PC-3 (cell line): ENCODE measurements around the gene TTC28. TPM values are rescaled to one million over a fixed set of nuclear protein-coding genes. Genes with fewer than 3 reads are reported as not detected.

Source experiments
- ATAC-seq: fragments of 200-7000 bp; cut with Tn5 transposase; 2 replicates; pipeline ENCODE4 v1.9.1; 2020; ENCODE audit warnings: mild to moderate bottlenecking, moderate library complexity
- BruUV-seq: library from RNA; stranded (reverse); fragments of 400-500 nt; replicated peaks from 2 replicates; lab custom pipeline; 2021; lab: Mats Ljungman, UMichigan
- CTCF ChIA-PET: fragments of 300-600 bp; sonication (Branson Sonifier 250); formaldehyde crosslinking; loops from one replicate; lab custom pipeline; 2022; ENCODE audit warnings: antibody characterized with exemption; lab: Charles Lee
- POLR2A ChIA-PET: fragments of 300-600 bp; sonication (Branson Sonifier 250); formaldehyde crosslinking; loops from one replicate; lab custom pipeline; 2022; ENCODE audit warnings: antibody characterized with exemption; ENCODE audit not compliant: unreplicated experiment; lab: Charles Lee
- DNase-seq: peaks from one replicate; pipeline ENCODE4 v3.0.0-alpha.2; 2015
- H2AFZ ChIP-seq: fragments of 300-600 bp; sonication (generic); 2 replicates; pipeline ENCODE4 v1.6.0; 2016; ENCODE audit warnings: antibody characterized with exemption, low read length
- H3F3A ChIP-seq: fragments of 300-600 bp; sonication (generic); one replicate; pipeline ENCODE4 v1.6.0; 2017; ENCODE audit warnings: antibody characterized with exemption, low read length, control low read depth, mild to moderate bottlenecking; ENCODE audit not compliant: unreplicated experiment
- H3K27ac ChIP-seq: fragments of 300-600 bp; sonication (generic); 2 replicates; pipeline ENCODE4 v1.5.1; 2016; ENCODE audit warnings: mild to moderate bottlenecking, low read length
- H3K27me3 ChIP-seq: fragments of 300-600 bp; sonication (generic); 2 replicates; pipeline ENCODE4 v1.6.1; 2016; ENCODE audit warnings: low read length, mixed read lengths
- H3K36me3 ChIP-seq: fragments of 300-600 bp; sonication (generic); 2 replicates; pipeline ENCODE4 v1.6.1; 2016; ENCODE audit warnings: low read depth, mixed run types, low read length, mixed read lengths
- H3K4me1 ChIP-seq: fragments of 300-600 bp; sonication (generic); 2 replicates; pipeline ENCODE4 v1.5.1; 2016; ENCODE audit warnings: low read length; ENCODE audit not compliant: insufficient read depth
- H3K4me2 ChIP-seq: fragments of 300-600 bp; sonication (generic); 2 replicates; pipeline ENCODE4 v1.6.0; 2016; ENCODE audit warnings: low read length
- H3K4me3 ChIP-seq: fragments of 300-600 bp; sonication (generic); 2 replicates; pipeline ENCODE4 v1.5.1; 2016; ENCODE audit warnings: mild to moderate bottlenecking, low read length, mixed read lengths
- H3K79me2 ChIP-seq: fragments of 300-600 bp; sonication (generic); 2 replicates; pipeline ENCODE4 v1.6.1; 2017; ENCODE audit warnings: low read length, mixed read lengths
- H3K9ac ChIP-seq: fragments of 300-600 bp; sonication (generic); 2 replicates; pipeline ENCODE4 v1.6.0; 2016; ENCODE audit warnings: mild to moderate bottlenecking, low read length
- H3K9me2 ChIP-seq: fragments of 300-600 bp; sonication (generic); replicated peaks from 2 replicates; pipeline ENCODE4 v1.6.1; 2016; ENCODE audit warnings: mixed run types, low read length, mixed read lengths
- H3K9me3 ChIP-seq: fragments of 300-600 bp; sonication (generic); 2 replicates; pipeline ENCODE4 v1.6.1; 2016; ENCODE audit warnings: low read length, mixed read lengths
- H4K20me1 ChIP-seq: fragments of 300-600 bp; sonication (generic); 2 replicates; pipeline ENCODE4 v1.6.1; 2016; ENCODE audit warnings: low read length, mixed read lengths
- CTCF ChIP-seq: fragments of 300-600 bp; sonication (generic); conservative IDR thresholded peaks from 2 replicates; pipeline ENCODE4 v1.5.1; 2017; ENCODE audit warnings: antibody characterized with exemption, low read depth, mild to moderate bottlenecking, low read length
- EZH2 ChIP-seq: fragments of 300-600 bp; sonication (generic); IDR thresholded peaks from one replicate; pipeline ENCODE4 v1.6.1; 2017; ENCODE audit warnings: antibody characterized with exemption, mild to moderate bottlenecking, low read length; ENCODE audit not compliant: unreplicated experiment
- EZH2phosphoT487 ChIP-seq: fragments of 300-600 bp; sonication (generic); IDR thresholded peaks from 2 replicates; pipeline ENCODE4 v1.6.1; 2018; ENCODE audit warnings: mild to moderate bottlenecking, antibody characterized with exemption, low read length, borderline replicate concordance
- intact Hi-C: fragments of 100-400 bp; cut with micrococcal nuclease; formaldehyde crosslinking; loops from 2 replicates; pipeline ENCODE4 v1.9.0; 2023
- total RNA-seq: library from RNA; depleted of rRNA; stranded (reverse); fragments of >200 nt; gene quantifications from 2 replicates; pipeline ENCODE4 v1.2.3, GENCODE V29; 2014

Gene TTC28
- total RNA-seq, 1 experiment from 2014 or later, result 6.3 TPM

GRCh38 chr22:28004021-28004420, 675.6 kb downstream of the TTC28 start:
- intact Hi-C loops, result no loop called here
- Histone ChIP-seq H3K4me1 (no peaks in the 10 kb centered on the region), H3F3A (no peaks in the 10 kb centered on the region), H3K27ac (no peak overlapping the region), H3K27me3 (no peaks in the 10 kb centered on the region), H3K4me3 (no peak overlapping the region), H3K9me3 (no peaks in the 10 kb centered on the region), H4K20me1 (no peaks in the 10 kb centered on the region), H2AFZ (no peak overlapping the region), H3K9me2 (no peaks in the 10 kb centered on the region), H3K79me2 (no peaks in the 10 kb centered on the region), H3K4me2 (no peak overlapping the region), H3K9ac (no peak overlapping the region), H3K36me3 (no peaks in the 10 kb centered on the region)
- DNase-seq (no peak), ATAC-seq (no peak)
- no TSS peak for BruUV-seq
- ChIA-PET POLR2A (no interaction called here), CTCF (no interaction called here)
- TF ChIP-seq EZH2phosphoT487 (no peak), EZH2 (no peak), CTCF (no peak)

- Histone ChIP-seq H3K4me2 (no peak overlapping the region), H3K9me3 (no peaks in the 10 kb centered on the region), H3K4me3 (no peak overlapping the region), H3K36me3 (no peaks in the 10 kb centered on the region), H3K9me2 (no peaks in the 10 kb centered on the region), H3K79me2 (no peaks in the 10 kb centered on the region), H3K27me3 (no peaks in the 10 kb centered on the region), H4K20me1 (no peaks in the 10 kb centered on the region), H3K4me1 (no peaks in the 10 kb centered on the region), H3F3A (no peaks in the 10 kb centered on the region), H3K27ac (no peak overlapping the region), H2AFZ (no peak overlapping the region), H3K9ac (no peak overlapping the region)
- no peak for TF ChIP-seq CTCF
- TF ChIP-seq EZH2, result no peak
- TF ChIP-seq EZH2phosphoT487, result no peak
- ChIA-PET CTCF (no interaction called here), POLR2A (no interaction called here)
- intact Hi-C loops, result no loop called here
- ATAC-seq (no peak), DNase-seq (no peak)
- BruUV-seq, result no TSS peak
Observed at GRCh38 chr22:28002863-28003565, 676.6 kb downstream of the TTC28 start.

GRCh38 chr22:28002181-28002700, 677.4 kb downstream of the TTC28 start:
- Histone ChIP-seq H3K79me2 (no peaks in the 10 kb centered on the region), H3K9ac (no peak overlapping the region), H3K27me3 (no peaks in the 10 kb centered on the region), H3K27ac (no peak overlapping the region), H4K20me1 (no peaks in the 10 kb centered on the region), H3K4me1 (no peaks in the 10 kb centered on the region), H2AFZ (no peak overlapping the region), H3K4me2 (no peak overlapping the region), H3K4me3 (no peak overlapping the region), H3K9me3 (no peaks in the 10 kb centered on the region), H3F3A (no peaks in the 10 kb centered on the region), H3K36me3 (no peaks in the 10 kb centered on the region), H3K9me2 (no peaks in the 10 kb centered on the region)
- DNase-seq (no peak), ATAC-seq (no peak)
- CTCF ChIA-PET, result no interaction called here
- POLR2A ChIA-PET, result no interaction called here
- TF ChIP-seq EZH2phosphoT487, result no peak
- TF ChIP-seq EZH2, result no peak
- TF ChIP-seq CTCF, result no peak
- BruUV-seq, result no TSS peak
- intact Hi-C loops, result no loop called here
